Fibroblast of upper back skin (primary cell): Measurements from ENCODE around the gene C12orf57.

Experiments used
- DNase-seq: peaks from one replicate; pipeline ENCODE4 v3.0.0-alpha.2; 2013

Gene C12orf57

GRCh38 chr12:6967651-6968100 is 23.9 kb downstream of the C12orf57 start:
- DNase-seq: no peak

GRCh38 chr12:6968426-6968825 is 24.6 kb downstream of the C12orf57 start:
- no peak for DNase-seq

- no peak for DNase-seq
These were observed 26.3 kb downstream of the C12orf57 start for GRCh38 chr12:6970096-6970527.

GRCh38 chr12:6974180-6974579 is 30.4 kb downstream of the C12orf57 start:
- no peak for DNase-seq

- DNase-seq: no peak
These were observed 31.6 kb downstream of the C12orf57 start for GRCh38 chr12:6975297-6976032.

GRCh38 chr12:6977653-6978052 is 33.8 kb downstream of the C12orf57 start:
- no peak for DNase-seq

GRCh38 chr12:6978188-6978587 is 34.4 kb downstream of the C12orf57 start:
- DNase-seq: no peak

- DNase-seq: no peak
These were observed 34.8 kb downstream of the C12orf57 start for GRCh38 chr12:6978611-6979011.

- DNase-seq: no peak
These were observed 35.2 kb downstream of the C12orf57 start for GRCh38 chr12:6979021-6979420.

GRCh38 chr12:6979453-6979852 is 35.6 kb downstream of the C12orf57 start:
- DNase-seq: no peak

GRCh38 chr12:6980075-6980474 is 36.3 kb downstream of the C12orf57 start:
- DNase-seq: no peak

- no peak for DNase-seq
These were observed 36.9 kb downstream of the C12orf57 start for GRCh38 chr12:6980740-6981139.

- no peak for DNase-seq
These were observed 37.6 kb downstream of the C12orf57 start for GRCh38 chr12:6981152-6982052.

GRCh38 chr12:6982532-6982931 is 38.7 kb downstream of the C12orf57 start:
- DNase-seq: no peak

GRCh38 chr12:6987956-6988553 is 44.2 kb downstream of the C12orf57 start:
- no peak for DNase-seq
